HG02642 (cell line): ENCODE data around the gene KCNQ5.

Experiments
- ATAC-seq: cut with Tn5 transposase; IDR thresholded peaks from one replicate; pipeline ENCODE4 v1.9.1; 2021; ENCODE audit warnings: mild to moderate bottlenecking; ENCODE audit not compliant: unreplicated experiment, poor library complexity

Gene KCNQ5

GRCh38 chr6:73030791-73031782, 409.2 kb downstream of the KCNQ5 start:
- ATAC-seq, result no peak

- no peak for ATAC-seq
These were observed 410.7 kb downstream of the KCNQ5 start for GRCh38 chr6:73032586-73032985.

GRCh38 chr6:73036689-73037088, 414.8 kb downstream of the KCNQ5 start:
- ATAC-seq, result no peak

GRCh38 chr6:73041051-73041450, 419.2 kb downstream of the KCNQ5 start:
- no peak for ATAC-seq

- ATAC-seq, result no peak
These were observed 421.0 kb downstream of the KCNQ5 start for GRCh38 chr6:73042892-73043291.

GRCh38 chr6:73043446-73043845, 421.6 kb downstream of the KCNQ5 start:
- no peak for ATAC-seq

- no peak for ATAC-seq
These were observed 423.7 kb downstream of the KCNQ5 start for GRCh38 chr6:73045609-73046008.

GRCh38 chr6:73047801-73048200, 425.9 kb downstream of the KCNQ5 start:
- ATAC-seq, result no peak

GRCh38 chr6:73049971-73050594, 428.2 kb downstream of the KCNQ5 start:
- no peak for ATAC-seq

GRCh38 chr6:73050706-73051105, 428.8 kb downstream of the KCNQ5 start:
- ATAC-seq, result no peak

GRCh38 chr6:73051147-73051546, 429.3 kb downstream of the KCNQ5 start:
- ATAC-seq, result no peak

GRCh38 chr6:73054958-73055357, 433.1 kb downstream of the KCNQ5 start:
- ATAC-seq, result no peak

- no peak for ATAC-seq
These were observed 436.9 kb downstream of the KCNQ5 start for GRCh38 chr6:73058736-73059135.

- no peak for ATAC-seq
These were observed 440.3 kb downstream of the KCNQ5 start for GRCh38 chr6:73062130-73062529.

- ATAC-seq, result no peak
These were observed 441.0 kb downstream of the KCNQ5 start for GRCh38 chr6:73062837-73063236.

GRCh38 chr6:73064266-73064665, 442.4 kb downstream of the KCNQ5 start:
- ATAC-seq, result no peak

GRCh38 chr6:73073238-73073637, 451.4 kb downstream of the KCNQ5 start:
- no peak for ATAC-seq

- ATAC-seq, result no peak
These were observed 452.3 kb downstream of the KCNQ5 start for GRCh38 chr6:73074175-73074574.

GRCh38 chr6:73076211-73076954, 454.5 kb downstream of the KCNQ5 start:
- ATAC-seq, result no peak

- ATAC-seq, result no peak
These were observed 456.5 kb downstream of the KCNQ5 start for GRCh38 chr6:73078333-73078862.
